ENCODE results near the gene PDE6A. TPM values are rescaled to one million over a fixed set of nuclear protein-coding genes. Genes with fewer than 3 reads are reported as not detected.

PDE6A gene
- total and polyA plus RNA-seq, 9 of the 15 experiments (the other 6 are each of a cell fraction or from before 2014, with no cell fraction given) = 0.01 to 0.04 (median 0.01) TPM; not detected in 6

DNA sequence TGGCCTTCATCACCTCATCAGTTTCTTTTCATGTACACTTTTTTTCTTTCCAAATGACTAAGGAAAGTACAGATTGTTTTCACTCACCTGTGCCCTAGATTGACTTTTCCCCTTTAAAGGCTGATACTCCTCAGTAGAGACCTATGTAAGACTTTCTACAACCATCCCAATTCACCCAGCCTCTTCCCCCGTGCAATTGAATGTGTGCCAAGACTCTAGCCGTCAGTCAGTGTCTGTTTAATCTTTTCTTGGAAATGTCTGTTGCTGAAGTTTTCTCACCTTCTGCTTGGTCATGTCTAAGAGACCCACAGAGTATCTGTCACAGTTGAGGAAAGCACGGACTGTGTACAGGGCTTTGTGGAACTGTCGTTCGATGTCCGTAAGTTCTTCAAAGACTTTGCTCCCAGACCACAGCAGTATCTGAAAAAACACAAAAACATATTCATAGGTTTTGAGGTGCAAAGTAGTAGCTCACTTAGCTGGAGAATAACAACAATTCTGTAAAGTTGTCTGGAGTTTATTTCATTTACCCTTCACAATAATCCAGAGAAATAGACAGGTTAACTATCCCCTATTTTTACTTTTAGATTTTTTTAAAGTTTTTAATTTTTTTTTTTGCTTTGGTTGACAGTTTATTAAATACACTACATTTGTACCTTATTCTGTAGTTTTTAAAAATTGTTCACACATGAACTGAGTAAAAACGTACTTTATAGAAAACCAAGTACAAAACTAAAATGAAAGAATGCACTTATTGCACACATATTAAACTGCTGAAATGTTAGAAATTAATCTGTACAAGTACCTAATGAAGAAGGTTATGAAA is 13.6 kb downstream of the PDE6A start (continued):
- TF ChIP-seq MGA (IDR thresholded peaks at IDR 0.05) = no peak
- no peak for TF ChIP-seq PTRF (tag; IDR thresholded peaks at IDR 0.05)
- TF ChIP-seq ZNF282 (CRISPR knock-in tag; IDR thresholded peaks at IDR 0.05) = no peak
- TF ChIP-seq PHB (CRISPR knock-in tag; IDR thresholded peaks at IDR 0.05) = no peak
- no peak for TF ChIP-seq ZFP30 (CRISPR knock-in tag; IDR thresholded peaks at IDR 0.05; ENCODE audit: borderline replicate concordance)
- TF ChIP-seq E2F5 (CRISPR knock-in tag; IDR thresholded peaks at IDR 0.05) = no peak
- no peak for TF ChIP-seq ZKSCAN1 (IDR thresholded peaks at IDR 0.05; ENCODE audit: low read depth, low read length)
- TF ChIP-seq HNRNPLL (IDR thresholded peaks at IDR 0.05; ENCODE audit: low read depth, low read length, poor library complexity, severe bottlenecking) = no peak
- TF ChIP-seq, protein P1, sequence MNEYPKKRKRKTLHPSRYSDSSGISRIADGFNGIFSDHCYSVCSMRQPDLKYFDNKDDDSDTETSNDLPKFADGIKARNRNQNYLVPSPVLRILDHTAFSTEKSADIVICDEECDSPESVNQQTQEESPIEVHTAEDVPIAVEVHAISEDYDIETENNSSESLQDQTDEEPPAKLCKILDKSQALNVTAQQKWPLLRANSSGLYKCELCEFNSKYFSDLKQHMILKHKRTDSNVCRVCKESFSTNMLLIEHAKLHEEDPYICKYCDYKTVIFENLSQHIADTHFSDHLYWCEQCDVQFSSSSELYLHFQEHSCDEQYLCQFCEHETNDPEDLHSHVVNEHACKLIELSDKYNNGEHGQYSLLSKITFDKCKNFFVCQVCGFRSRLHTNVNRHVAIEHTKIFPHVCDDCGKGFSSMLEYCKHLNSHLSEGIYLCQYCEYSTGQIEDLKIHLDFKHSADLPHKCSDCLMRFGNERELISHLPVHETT (CRISPR knock-in tag; conservative IDR thresholded peaks at IDR 0.05 in 1 of 2, IDR thresholded peaks at IDR 0.05 in 1 of 2) = no peak
- TF ChIP-seq ZNF75A (CRISPR knock-in tag; IDR thresholded peaks at IDR 0.05) = no peak
- TF ChIP-seq, protein P2, sequence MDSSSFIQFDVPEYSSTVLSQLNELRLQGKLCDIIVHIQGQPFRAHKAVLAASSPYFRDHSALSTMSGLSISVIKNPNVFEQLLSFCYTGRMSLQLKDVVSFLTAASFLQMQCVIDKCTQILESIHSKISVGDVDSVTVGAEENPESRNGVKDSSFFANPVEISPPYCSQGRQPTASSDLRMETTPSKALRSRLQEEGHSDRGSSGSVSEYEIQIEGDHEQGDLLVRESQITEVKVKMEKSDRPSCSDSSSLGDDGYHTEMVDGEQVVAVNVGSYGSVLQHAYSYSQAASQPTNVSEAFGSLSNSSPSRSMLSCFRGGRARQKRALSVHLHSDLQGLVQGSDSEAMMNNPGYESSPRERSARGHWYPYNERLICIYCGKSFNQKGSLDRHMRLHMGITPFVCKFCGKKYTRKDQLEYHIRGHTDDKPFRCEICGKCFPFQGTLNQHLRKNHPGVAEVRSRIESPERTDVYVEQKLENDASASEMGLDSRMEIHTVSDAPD (CRISPR knock-in tag; IDR thresholded peaks at IDR 0.05) = no peak
